Measurements from ENCODE around the gene RASGRF2.

DNA sequence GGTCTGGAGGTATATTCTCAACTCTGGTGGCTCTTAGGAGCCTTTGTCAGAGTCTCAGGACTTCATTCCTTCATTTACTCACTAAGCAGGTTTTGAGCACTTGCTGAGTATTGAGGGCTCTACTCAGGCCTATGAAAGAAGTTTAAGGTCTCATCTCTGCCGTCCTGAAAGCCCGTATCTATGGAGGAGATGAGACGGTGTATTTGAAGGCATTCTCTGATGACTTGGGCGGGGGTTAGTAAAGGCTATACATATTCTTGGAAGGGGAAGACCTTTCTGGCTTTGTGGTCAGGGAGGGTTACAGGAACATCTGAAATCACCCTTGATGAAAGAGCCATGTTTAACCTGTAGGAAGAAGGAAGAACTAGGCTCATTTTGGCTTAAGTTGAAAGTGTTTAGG lies 21.9 kb downstream of the RASGRF2 start:
- no peak for TF ChIP-seq POLR2AphosphoS5 (IDR thresholded peaks at IDR 0.05; ENCODE audit: low read depth)
- TF ChIP-seq, protein P1, sequence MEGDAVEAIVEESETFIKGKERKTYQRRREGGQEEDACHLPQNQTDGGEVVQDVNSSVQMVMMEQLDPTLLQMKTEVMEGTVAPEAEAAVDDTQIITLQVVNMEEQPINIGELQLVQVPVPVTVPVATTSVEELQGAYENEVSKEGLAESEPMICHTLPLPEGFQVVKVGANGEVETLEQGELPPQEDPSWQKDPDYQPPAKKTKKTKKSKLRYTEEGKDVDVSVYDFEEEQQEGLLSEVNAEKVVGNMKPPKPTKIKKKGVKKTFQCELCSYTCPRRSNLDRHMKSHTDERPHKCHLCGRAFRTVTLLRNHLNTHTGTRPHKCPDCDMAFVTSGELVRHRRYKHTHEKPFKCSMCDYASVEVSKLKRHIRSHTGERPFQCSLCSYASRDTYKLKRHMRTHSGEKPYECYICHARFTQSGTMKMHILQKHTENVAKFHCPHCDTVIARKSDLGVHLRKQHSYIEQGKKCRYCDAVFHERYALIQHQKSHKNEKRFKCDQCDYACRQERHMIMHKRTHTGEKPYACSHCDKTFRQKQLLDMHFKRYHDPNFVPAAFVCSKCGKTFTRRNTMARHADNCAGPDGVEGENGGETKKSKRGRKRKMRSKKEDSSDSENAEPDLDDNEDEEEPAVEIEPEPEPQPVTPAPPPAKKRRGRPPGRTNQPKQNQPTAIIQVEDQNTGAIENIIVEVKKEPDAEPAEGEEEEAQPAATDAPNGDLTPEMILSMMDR (IDR thresholded peaks at IDR 0.05; ENCODE audit: insufficient read depth, low read length) = no peak
